Measurements from ENCODE around the gene FAM3B. TPM values are rescaled to one million over a fixed set of nuclear protein-coding genes. Genes with fewer than 3 reads are reported as not detected.

FAM3B gene
- total RNA-seq, 2 experiments from 2014 or later: not detected

- no peak overlapping the region for H3K4me3 Mint-ChIP-seq
- DNase-seq: no peak
- POLR2A ChIA-PET: no interaction called here
These were observed 70.6 kb downstream of the FAM3B start for GRCh38 chr21:41387042-41387819.

GRCh38 chr21:41387824-41388223, 71.2 kb downstream of the FAM3B start:
- Mint-ChIP-seq H3K4me3 (no peak overlapping the region), H3K4me1 (peaks cover 1% of the 10 kb centered on the region), H3K36me3 (ENCODE audit: low read depth) (peaks cover 48% of the 10 kb centered on the region), H3K27ac (no peak overlapping the region), H3K9me3 (no peaks in the 10 kb centered on the region), H3K27me3 (no peaks in the 10 kb centered on the region)
- POLR2A ChIA-PET: no interaction called here
- DNase-seq: no peak
- CTCF ChIA-PET: no interaction called here

More at GRCh38 chr21:41387042-41387819, 70.6 kb downstream of the FAM3B start:
- Mint-ChIP-seq H3K9me3 (no peaks in the 10 kb centered on the region), H3K36me3 (ENCODE audit: low read depth) (peaks cover 52% of the 10 kb centered on the region), H3K27me3 (no peaks in the 10 kb centered on the region), H3K27ac (peak overlapping the region; percentile 37), H3K4me1 (peaks cover 1% of the 10 kb centered on the region)
- CTCF ChIA-PET: no interaction called here

- ChIA-PET POLR2A (no interaction called here), CTCF (no interaction called here)
- Mint-ChIP-seq H3K4me3 (no peak overlapping the region), H3K27me3 (no peaks in the 10 kb centered on the region), H3K36me3 (ENCODE audit: low read depth) (peaks cover 48% of the 10 kb centered on the region), H3K9me3 (no peaks in the 10 kb centered on the region), H3K27ac (peak overlapping the region; percentile 38), H3K4me1 (peaks cover 1% of the 10 kb centered on the region)
- DNase-seq: no peak
These were observed 71.7 kb downstream of the FAM3B start for GRCh38 chr21:41388259-41388658.

- Mint-ChIP-seq H3K36me3 (ENCODE audit: low read depth) (peaks cover 53% of the 10 kb centered on the region), H3K27me3 (no peaks in the 10 kb centered on the region), H3K4me3 (no peak overlapping the region), H3K27ac (peak overlapping the region; percentile 54), H3K4me1 (peaks cover 1% of the 10 kb centered on the region), H3K9me3 (no peaks in the 10 kb centered on the region)
- no peak for DNase-seq
- ChIA-PET CTCF (no interaction called here), POLR2A (no interaction called here)
These were observed 73.5 kb downstream of the FAM3B start for GRCh38 chr21:41390043-41390639.

- no peak for DNase-seq
- no peaks in the 10 kb centered on the region for H3K27me3 Mint-ChIP-seq
- ChIA-PET POLR2A (no interaction called here), CTCF (no interaction called here)
- H3K9me3 Mint-ChIP-seq: no peaks in the 10 kb centered on the region
- H3K4me3 Mint-ChIP-seq: no peak overlapping the region
- peaks cover 64% of the 10 kb centered on the region for H3K36me3 Mint-ChIP-seq (ENCODE audit: low read depth)
- peak overlapping the region; percentile 31 for H3K27ac Mint-ChIP-seq
- peaks cover 1% of the 10 kb centered on the region for H3K4me1 Mint-ChIP-seq
These were observed 77.4 kb downstream of the FAM3B start for GRCh38 chr21:41393876-41394465.

- Mint-ChIP-seq H3K27me3 (no peaks in the 10 kb centered on the region), H3K36me3 (ENCODE audit: low read depth) (peaks cover 81% of the 10 kb centered on the region), H3K4me1 (peaks cover 1% of the 10 kb centered on the region), H3K27ac (no peak overlapping the region), H3K9me3 (no peaks in the 10 kb centered on the region), H3K4me3 (no peak overlapping the region)
- ChIA-PET POLR2A (no interaction called here), CTCF (interaction anchor here (1.5 kb wide), 1 partner anchor 14 kb away, joined by 4 read pairs; no protein-coding TSS in a partner anchor)
- no peak for DNase-seq
These were observed 80.0 kb downstream of the FAM3B start for GRCh38 chr21:41396558-41397075.

- DNase-seq: no peak
- H3K9me3 Mint-ChIP-seq: no peaks in the 10 kb centered on the region
- H3K4me3 Mint-ChIP-seq: no peak overlapping the region
- POLR2A ChIA-PET: no interaction called here
- H3K36me3 Mint-ChIP-seq (ENCODE audit: low read depth): peaks cover 85% of the 10 kb centered on the region
- H3K27me3 Mint-ChIP-seq: no peaks in the 10 kb centered on the region
- peaks cover 1% of the 10 kb centered on the region for H3K4me1 Mint-ChIP-seq
- CTCF ChIA-PET: interaction anchor here (1.5 kb wide), 1 partner anchor 13 kb away, joined by 4 read pairs; no protein-coding TSS in a partner anchor
- no peak overlapping the region for H3K27ac Mint-ChIP-seq
These were observed 80.9 kb downstream of the FAM3B start for GRCh38 chr21:41397471-41397891.

- Mint-ChIP-seq H3K4me3 (no peak overlapping the region), H3K4me1 (peaks cover 1% of the 10 kb centered on the region), H3K36me3 (ENCODE audit: low read depth) (peaks cover 89% of the 10 kb centered on the region), H3K9me3 (no peaks in the 10 kb centered on the region), H3K27me3 (no peaks in the 10 kb centered on the region), H3K27ac (no peak overlapping the region)
- POLR2A ChIA-PET: no interaction called here
- no peak for DNase-seq
- CTCF ChIA-PET: no interaction called here
These were observed 81.7 kb downstream of the FAM3B start for GRCh38 chr21:41398251-41398650.

GRCh38 chr21:41398831-41399230, 82.2 kb downstream of the FAM3B start:
- no peak overlapping the region for H3K27ac Mint-ChIP-seq
- peaks cover 1% of the 10 kb centered on the region for H3K4me1 Mint-ChIP-seq
- ChIA-PET POLR2A (no interaction called here), CTCF (no interaction called here)
- H3K9me3 Mint-ChIP-seq: no peaks in the 10 kb centered on the region
- H3K4me3 Mint-ChIP-seq: no peak overlapping the region
- no peak for DNase-seq
- H3K36me3 Mint-ChIP-seq (ENCODE audit: low read depth): peaks cover 89% of the 10 kb centered on the region
- no peaks in the 10 kb centered on the region for H3K27me3 Mint-ChIP-seq

- no peak for DNase-seq
- Mint-ChIP-seq H3K27me3 (no peaks in the 10 kb centered on the region), H3K27ac (peak overlapping the region; percentile 55), H3K4me3 (no peak overlapping the region), H3K9me3 (no peaks in the 10 kb centered on the region), H3K4me1 (peaks cover 1% of the 10 kb centered on the region), H3K36me3 (ENCODE audit: low read depth) (peaks cover 87% of the 10 kb centered on the region)
- CTCF ChIA-PET: no interaction called here
- POLR2A ChIA-PET: no interaction called here
These were observed 82.7 kb downstream of the FAM3B start for GRCh38 chr21:41399246-41399800.

GRCh38 chr21:41402231-41402630, 85.6 kb downstream of the FAM3B start:
- H3K27ac Mint-ChIP-seq: no peak overlapping the region
- no peak overlapping the region for H3K4me3 Mint-ChIP-seq
- POLR2A ChIA-PET: no interaction called here
- H3K27me3 Mint-ChIP-seq: no peaks in the 10 kb centered on the region
- H3K36me3 Mint-ChIP-seq (ENCODE audit: low read depth): peaks cover 78% of the 10 kb centered on the region
- H3K9me3 Mint-ChIP-seq: no peaks in the 10 kb centered on the region
- no peaks in the 10 kb centered on the region for H3K4me1 Mint-ChIP-seq
- no peak for DNase-seq
- CTCF ChIA-PET: interaction anchor here (0.6 to 1.5 kb wide), 3 partner anchors 28 to 274 kb away, joined by 3 to 4 read pairs (median 3); no protein-coding TSS in a partner anchor

GRCh38 chr21:41402796-41403195, 86.2 kb downstream of the FAM3B start:
- H3K4me3 Mint-ChIP-seq: no peak overlapping the region
- CTCF ChIA-PET: interaction anchor here (0.6 to 1.5 kb wide), 2 partner anchors 27 to 273 kb away, joined by 3 to 4 read pairs; no protein-coding TSS in a partner anchor
- no peaks in the 10 kb centered on the region for H3K4me1 Mint-ChIP-seq
- H3K36me3 Mint-ChIP-seq (ENCODE audit: low read depth): peaks cover 78% of the 10 kb centered on the region
- no peak for DNase-seq
- POLR2A ChIA-PET: no interaction called here
- H3K27ac Mint-ChIP-seq: no peak overlapping the region
- H3K27me3 Mint-ChIP-seq: no peaks in the 10 kb centered on the region
- H3K9me3 Mint-ChIP-seq: no peaks in the 10 kb centered on the region

- Mint-ChIP-seq H3K9me3 (no peaks in the 10 kb centered on the region), H3K27ac (peak overlapping the region; percentile 46), H3K36me3 (ENCODE audit: low read depth) (peaks cover 78% of the 10 kb centered on the region), H3K27me3 (no peaks in the 10 kb centered on the region), H3K4me3 (no peak overlapping the region), H3K4me1 (no peaks in the 10 kb centered on the region)
- POLR2A ChIA-PET: no interaction called here
- CTCF ChIA-PET: interaction anchor here (1.5 kb wide), 1 partner anchor 27 kb away, joined by 4 read pairs; no protein-coding TSS in a partner anchor
- no peak for DNase-seq
These were observed 86.7 kb downstream of the FAM3B start for GRCh38 chr21:41403331-41403730.

All from activated CD4-positive, alpha-beta T cell treated with anti-CD3 and anti-CD28 coated beads, Interleukin-2, amount 10 ng/mL, durations not matched to agents 7 days and 5 days (primary cell).